NCI-H1930 (cell line): ENCODE results near the gene CNST.
"Not testable (repeated sequence)": the region's sequence is repeated elsewhere in the genome, so short reads cannot be mapped to it uniquely, and the experiment has no call there.

Experiments
- DNase-seq, 2 experiments: peaks; one replicate each; lab custom pipeline; 2025; lab: John Stamatoyannopoulos, UW

CNST gene

DNA sequence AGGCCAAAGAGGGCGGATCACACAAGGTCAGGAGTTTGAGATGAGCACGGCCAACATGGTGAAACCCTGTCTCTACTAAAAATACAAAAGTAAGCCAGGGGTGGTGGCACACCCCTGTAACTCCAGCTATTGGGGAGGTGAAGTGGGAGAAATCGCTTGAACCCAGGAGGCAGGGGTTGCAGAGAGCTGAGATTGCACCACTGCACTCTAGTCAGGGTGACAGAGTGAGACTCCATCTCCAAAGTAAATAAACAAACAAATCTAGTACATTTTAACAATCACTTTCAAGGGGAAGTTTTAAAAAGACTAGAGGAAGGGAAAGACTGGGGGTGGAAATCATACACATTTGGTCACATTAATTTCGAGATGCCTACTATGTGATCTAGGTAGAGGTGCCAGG, 6.9 kb upstream of the CNST start:
- DNase-seq, result no peak

DNA sequence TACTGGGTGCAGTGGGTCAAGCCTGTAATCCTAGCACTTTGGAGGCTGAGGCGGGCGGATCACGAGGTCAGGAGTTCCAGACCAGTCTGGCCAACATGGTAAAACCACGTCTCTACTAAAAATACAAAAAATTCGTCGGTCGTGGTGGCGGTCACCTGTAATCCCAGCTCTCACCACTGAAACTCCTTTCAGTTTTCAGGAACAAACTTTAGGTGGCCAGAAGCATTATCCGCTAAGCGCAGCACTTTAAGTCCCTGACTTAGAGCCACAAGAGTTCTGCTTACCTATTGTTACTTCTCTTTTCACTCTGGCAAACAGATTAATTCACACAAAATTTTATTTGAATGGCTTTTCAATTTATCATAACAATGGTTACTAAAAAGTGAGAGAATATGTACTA, 5.4 kb upstream of the CNST start:
- not testable (repeated sequence) for DNase-seq

DNA sequence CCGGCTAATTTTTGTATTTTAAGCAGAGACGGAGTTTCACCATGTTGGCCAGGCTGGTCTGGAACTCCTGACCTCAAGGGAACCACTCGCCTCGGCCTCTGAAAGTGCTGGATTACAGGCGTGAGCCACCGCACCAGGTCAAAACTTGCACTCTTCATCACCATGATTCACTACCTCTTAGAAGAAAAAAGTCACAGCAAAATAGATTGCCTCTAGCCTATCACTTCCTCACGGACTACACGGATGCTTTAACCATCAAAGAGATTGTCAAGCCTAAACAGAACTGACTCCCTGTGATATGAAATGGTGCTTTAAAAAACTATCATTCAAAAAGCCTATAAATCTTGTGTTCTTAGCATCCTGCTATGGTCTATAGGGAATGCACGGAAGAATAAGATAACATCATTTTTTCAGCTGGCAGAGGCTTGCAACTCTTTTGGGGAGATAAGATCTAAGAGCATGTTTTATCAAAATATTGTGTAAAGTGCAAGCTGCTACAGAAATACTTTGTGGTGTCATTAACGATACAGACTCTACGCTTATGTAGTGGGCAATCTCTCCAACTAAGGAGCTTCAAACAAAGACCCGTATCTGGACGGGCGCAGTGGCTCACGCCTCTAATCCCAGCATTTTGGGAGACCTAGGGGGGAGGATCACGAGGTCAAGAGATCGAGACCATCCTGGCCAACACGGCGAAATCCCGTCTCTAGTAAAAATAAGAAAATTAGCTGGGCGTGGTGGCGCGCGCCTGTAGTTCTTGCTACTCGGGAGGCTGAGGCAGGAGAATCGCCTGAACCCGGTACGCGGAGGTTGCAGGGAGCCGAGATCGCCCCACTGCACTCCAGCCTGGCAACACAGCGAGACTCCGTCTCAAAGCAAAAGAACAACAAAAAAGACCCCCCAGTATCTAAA, 1.2 kb upstream of the CNST start:
- no peak for DNase-seq

DNA sequence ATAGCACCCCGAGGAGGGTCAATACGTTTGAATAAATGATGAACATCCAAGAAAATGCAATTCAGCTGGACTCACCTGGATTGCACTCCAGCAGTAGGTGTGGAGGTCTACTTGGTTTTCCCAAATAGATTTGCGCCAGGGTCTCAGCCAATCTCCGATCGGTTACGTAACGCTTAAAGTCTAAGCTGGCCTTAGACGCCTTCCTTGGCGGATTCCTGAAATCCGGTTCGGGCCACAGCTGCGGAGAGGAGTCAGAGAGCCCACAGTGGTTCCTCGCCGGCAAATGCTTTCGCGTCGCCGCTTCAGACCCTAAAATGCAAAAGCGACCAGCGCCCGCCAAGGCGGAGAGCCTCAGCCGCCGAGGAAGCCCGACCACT, 517 bp upstream of the CNST start:
- no peak for DNase-seq

DNA sequence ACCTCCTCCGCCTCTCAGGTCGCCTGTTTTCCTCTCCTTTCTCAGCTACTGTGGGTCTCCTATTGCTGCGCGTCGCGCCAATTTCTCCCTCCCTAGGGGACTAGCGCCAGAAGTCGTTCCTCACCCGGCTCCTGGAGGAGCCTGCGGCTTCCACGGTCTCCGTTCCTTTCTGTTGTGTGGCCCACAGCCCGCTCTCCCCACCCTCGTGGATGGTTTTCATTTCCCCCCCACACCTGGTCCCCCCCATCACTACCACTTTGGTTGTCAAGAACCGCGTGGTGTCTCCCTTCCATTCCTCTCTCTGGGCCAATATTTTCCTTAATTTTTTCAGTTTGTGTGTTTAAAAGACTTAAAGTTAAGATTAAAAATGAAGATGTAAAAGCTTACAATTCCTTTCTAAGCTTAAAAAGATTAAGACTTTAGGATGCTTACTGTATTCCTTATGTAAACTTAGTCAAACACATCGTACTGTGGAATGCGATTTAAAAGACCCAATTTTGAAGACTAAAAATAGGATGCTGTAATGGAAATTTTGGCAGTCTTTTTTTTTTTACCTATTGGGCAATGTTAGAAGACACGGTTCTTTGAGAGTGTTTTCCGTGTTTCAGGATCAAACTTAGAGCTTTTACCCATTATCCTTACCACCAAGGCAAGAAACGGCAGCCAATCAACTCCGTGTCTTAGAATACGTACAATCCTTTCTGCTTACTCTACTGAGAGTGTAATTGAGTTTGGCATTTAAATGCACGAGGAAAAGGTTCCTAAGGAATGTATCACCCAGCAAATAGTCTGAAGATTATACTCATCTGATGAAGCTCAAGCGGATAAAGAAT, 773 bp downstream of the CNST start:
- peak; percentile 47 to 54 for DNase-seq

DNA sequence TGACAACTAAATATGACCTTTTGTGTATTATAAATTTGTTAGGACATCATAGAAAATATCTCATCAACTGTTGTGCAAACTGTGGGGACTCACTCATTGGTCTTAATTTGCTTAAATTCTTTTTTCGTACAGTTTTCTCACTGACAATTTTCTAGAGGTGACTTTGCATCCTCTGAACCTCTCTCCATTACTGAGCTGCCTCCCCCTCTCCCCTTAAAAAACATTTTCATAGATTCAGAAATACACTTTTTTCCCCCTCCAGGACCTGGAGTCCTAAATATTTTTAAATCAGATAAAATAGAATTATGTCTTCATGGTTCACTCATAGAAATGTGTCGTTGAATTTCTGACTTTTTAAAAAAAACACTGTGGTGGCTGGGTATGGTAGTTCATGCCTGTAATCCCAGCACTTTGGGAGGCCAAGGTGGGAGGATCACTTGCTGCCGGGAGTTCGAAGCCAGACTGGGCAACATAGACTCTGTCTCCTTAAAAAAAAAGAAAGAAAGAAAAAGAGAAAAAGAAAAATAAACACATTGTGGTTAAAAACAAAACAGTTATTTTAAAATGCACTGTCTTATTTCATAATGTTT, 1.5 kb downstream of the CNST start:
- DNase-seq, result no peak

DNA sequence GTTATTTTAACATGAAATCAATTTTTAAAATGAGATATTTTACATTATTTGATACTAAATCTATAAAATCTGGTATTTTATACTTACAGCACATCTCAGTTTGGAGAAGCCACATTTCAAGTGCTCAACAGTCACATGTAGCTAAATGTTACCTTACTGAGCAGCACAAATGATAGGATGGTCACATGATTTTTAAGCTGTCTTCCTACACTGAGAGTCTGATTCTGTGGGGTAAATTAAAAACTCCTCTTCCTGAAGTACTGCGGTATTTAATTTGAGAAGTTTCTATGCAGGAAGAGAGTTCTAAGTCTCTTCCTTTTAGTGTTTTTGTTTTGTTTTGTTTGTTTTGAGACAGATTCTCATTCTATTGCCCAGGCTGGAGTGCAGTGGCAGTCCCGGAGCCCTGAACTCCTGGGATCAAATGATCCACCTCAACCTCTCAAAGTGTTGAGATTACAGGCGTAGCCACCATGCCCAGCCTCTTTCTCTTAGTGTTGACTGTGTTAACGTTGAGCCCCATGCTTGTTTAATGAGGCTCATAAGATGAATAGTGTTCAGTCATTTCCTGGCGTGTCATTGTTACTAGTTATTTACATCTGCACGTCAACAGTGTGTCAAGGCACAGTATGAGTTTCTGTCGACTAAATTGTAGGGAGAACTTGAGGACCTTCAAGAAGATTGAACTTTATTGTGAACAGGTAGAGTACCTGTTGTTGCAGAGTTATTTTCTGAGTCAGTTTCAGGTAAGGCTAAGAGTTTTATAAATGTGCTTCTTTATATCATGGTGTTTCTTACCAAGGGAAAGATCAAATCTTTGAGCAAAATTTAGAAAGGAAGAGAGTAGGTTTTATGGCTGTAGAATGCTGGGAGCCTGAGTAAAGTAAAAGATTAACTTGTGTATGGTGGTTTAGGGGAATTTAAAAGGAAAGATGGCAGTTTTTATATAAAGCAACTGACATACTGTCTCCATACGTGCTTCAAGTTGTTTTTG, 3.3 kb downstream of the CNST start:
- DNase-seq, result peak in 1 of 2 experiments; percentile 9

DNA sequence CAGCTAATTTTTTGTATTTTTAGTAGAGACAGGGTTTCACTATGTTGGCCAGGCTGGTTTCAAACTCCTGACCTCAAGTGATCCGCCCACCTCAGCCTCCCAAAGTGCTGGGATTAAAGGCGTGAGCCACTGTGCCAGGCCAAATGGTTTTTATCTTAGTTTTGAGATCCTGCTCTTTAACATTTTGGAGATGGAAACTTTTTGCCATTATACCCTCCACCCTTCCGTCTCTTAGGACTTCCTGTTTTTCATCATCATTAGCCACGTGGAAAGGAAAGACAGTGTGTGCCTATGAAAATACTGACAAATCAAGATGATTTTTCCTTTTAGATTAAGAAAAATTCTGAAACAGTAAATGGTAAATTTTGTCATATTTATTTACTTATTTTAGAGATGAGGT, 5.1 kb downstream of the CNST start:
- not testable (repeated sequence) for DNase-seq

DNA sequence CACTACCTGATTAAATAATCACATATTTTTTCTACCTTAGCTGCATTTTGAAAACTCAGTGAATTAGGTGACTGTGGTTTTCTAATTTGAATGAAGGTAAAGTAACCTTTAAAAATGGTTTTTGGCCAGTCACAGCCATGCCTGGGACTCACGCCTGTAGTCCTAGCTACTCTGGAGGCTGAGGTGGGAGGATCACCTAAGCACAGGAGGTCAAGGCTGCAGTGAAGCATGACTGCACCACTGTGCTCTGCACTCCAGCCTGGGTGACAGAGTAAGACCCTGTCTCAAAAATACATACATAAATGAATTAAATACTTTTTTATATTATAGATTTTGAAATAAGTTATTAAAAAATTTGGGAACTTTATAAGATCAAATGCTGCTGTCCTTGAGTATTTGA, 5.7 kb downstream of the CNST start:
- no peak for DNase-seq

DNA sequence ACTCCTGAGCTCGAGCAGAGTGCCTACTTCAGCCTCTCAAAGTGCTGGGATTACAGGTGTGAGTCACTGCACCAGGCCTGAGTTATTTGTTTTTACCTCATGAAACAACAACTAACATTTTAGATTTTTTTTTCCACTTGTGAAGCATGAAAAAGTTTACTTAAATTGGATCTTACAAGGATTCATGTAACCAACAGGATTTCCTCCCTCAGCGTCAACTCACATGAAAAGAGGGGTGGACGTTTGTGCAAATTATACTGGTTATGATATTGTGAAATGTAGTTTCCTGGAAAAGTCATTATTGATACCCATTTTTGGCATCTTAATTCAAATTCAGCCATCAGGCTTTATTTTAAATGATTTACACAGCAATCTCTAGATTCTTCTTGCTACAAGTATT, 6.5 kb downstream of the CNST start:
- no peak for DNase-seq

DNA sequence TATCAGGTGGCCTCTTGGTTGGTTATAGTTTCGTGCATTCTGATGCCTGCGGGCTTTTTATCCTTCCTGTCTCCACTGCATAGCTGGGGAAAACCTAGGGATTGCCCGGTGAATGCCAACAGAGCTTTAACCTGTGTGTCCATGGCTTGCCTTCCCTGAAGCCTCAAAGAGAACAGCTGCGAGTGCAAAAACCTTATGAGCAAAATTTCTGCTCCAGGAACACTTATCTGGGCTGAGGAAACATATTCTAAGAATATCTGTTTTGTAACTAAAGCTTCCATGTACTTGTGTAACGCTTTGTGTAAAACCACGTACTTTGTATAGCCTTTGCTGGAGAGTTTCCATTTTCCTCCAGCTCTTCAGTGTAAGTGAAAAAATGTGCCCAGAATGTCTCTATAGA, 7.2 kb downstream of the CNST start:
- no peak for DNase-seq

DNA sequence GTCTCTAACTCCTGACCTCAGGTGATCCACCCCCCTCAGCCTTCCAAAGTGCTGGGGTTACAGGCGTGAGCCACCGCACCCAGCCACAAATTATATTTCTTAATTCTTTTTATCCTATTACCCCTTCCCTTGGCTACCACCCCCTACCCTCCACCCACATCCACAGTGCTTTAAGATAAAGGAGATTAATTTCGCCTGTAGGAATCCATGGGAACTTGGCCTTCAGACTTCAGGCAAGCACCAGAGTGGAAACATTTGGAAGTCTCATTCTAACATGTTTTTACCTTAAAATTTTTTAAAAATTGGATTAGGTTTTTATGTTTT, 10.4 kb downstream of the CNST start:
- no peak for DNase-seq

DNA sequence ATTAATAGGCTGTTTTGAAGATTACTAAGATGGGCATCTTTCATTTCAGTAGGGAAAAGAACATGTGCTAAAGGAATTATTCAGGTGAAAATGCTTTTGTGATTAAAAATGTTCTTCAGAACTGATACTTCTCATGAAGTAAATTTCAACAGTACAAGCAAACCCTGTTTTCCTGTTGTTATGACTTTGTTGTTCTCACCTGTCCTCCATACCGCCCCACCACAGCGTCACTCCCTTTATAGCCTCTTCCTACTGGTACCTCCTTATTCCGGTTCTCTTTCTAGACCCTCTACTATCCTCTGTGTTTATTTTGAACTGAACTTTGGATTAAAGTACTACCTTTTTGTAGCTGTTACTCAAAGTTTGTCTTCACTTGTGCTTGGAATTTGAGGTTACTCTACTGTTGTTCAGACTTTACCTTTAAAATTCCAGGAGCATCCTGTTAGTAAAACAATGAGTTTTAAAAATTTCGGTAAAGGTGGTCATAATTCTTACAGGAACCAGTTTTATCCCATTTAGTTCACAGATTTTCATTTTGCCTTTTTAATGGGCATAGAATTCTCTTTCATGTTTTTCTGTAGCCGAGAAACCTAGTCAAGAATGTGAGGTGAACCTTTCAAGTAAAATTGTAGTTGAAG, 10.9 kb downstream of the CNST start:
- DNase-seq, result no peak

DNA sequence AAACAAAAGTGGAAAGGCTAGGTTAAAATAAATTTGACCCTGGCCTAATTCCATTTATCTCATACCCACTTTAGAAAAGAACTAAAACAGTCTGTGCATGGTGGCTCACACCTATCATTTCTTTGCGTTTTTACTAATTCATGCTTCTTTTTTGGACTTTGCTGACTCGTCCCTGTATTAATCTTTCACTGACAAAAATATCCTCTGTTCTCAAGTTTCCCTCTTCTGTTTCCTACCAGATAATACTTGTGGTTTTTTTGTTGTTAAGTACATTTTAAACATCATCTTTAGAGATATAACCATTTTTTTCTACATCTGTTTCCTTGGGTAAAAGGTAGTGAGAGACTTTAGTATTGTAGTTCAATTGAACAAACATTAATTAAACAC, 11.5 kb downstream of the CNST start:
- DNase-seq, result no peak

DNA sequence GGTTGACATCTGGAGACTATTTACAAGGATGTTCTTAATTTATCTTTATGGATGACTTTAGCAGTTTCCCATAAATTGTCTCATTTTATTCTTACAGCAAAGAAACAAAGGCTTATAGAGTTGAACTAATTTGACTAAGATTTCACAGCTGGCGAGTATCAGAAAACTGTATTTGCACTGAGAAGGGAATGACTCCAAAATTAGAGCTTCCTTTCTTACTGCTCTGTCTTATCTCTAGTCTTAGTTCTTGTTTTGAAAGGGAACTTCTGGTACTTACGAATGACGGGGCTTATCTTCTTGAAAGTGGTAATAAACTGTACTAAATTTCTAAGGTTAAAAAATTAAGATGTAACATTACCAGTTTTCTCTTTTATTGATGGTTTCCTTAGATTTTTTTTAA, 13.6 kb downstream of the CNST start:
- DNase-seq, result no peak

DNA sequence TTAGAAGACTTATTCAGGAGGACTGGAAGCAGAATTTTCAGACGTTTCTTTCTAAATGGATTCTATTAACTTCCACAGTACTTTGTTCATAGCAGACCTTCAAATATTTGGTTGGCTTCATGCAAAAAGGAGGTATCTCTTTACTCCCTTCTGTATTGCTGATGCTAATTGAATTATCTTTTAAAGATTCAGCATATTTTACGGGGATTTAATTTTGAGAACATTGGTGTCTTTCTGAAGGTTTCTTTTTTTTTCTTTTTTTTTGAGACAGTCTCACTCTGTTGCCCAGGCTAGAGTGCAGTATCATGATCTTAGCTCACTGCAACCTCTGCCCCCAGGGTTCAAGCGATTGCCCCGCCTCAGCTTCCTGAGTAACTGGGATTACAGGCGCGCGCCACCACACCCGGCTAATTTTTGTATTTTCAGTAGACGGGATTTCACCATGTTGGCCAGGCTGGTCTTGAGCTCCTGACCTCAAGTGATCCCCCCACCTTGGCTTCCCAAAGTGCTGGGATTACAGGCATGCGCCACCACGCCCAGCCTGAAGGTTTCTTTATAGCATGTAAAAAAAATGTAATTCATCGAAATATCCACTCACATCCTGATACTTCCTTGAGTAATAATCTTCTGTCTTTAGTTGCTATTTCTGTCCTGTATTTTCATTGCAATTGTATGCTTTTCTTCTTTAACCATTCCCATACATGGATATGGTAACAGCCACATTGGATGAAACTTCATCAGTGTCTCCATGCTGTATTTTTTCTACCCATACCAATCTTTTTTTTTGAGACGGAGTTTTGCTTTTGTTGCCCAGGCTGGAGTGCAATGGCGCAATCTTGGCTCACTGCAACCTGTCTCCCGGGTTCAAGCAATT, 14.5 kb downstream of the CNST start:
- DNase-seq, result no peak

DNA sequence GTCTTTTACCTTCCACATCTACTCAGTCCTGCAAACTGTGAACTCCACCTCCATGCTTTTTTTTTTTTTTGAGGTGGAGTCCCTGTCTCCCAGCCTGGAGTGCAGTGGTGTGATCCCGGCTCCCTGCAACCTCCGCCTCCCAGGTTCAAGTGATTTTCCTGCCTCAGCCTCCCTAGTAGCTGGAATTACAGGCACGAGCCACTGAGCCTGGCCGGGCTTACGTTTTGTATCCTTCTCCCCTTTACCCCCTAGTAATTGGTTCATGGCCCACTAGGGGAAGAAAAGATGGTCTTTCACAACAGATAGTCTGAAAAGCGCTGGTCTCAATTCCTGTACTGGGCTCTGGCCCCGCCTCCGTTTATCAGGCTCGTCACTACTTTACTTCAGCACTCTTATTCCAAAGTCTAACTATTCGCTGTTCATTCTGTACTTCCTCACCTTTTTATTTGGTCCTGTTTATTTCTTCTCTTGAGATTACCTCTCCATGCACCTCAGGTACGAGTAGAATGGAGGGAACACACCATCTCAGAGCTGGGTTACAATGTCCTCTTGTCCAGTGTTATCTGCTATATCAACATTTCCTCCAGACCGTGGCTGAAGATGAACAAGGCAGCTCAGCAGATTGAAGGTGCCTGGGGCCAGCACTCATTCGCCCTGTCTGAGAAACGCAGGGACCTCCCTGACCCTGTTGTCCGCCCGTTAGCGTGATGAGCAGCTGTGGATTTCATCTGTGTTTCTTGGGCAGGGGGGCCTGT, 16.2 kb downstream of the CNST start:
- no peak for DNase-seq

DNA sequence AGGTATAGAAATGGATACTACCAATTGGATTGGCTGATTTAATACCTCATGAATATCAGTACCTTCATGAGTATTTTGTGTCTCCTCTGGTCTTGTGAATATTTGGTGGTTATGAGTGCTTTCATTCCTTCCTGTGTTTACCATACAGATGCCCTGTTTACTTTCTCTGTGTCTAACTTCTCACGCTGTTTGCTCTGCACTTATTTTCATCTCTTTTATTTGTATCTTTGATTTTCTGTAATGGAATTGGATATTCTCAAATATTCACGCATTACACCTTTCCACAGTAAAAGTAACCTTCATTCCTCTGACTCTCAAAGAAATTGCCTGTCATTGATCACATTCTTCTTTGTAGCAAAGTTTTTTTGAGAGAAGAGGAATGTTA, 16.8 kb downstream of the CNST start:
- no peak for DNase-seq

DNA sequence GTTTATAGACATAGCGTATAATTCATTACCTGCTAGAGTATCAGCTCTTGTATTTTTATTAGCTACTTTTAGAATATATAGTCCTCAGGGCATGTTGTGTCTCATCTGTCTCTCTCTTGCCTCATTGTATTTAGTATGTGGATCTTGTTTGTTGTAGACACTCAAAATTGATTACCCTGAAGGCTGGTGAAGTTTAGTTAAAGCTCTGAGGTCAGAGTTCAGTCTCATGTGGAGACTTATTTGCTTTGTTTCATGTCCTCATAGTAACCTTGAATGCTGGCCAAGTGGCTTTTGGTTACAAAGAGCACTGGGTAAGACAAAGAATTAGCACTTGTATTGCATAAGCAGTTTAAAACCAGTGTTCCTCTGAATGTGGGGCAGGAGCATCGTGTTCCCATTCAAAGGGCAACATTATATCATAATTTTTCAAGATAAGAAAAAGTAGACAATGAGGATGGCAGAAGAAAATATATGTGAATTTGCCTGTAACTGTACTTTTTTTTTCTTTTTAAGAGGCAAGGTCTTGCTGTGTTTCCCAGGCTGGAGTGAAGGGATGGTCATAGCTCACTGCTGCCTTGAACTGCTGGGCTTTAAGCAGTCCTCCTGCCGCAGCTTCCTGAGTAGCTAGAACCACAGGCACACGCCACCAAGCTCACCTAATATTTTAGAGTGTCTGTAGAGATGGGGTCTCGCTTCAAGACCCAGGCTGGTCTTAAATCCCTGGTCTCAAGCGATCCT, 17.4 kb downstream of the CNST start:
- no peak for DNase-seq
